ENCODE data around the gene FLNB.

DNA sequence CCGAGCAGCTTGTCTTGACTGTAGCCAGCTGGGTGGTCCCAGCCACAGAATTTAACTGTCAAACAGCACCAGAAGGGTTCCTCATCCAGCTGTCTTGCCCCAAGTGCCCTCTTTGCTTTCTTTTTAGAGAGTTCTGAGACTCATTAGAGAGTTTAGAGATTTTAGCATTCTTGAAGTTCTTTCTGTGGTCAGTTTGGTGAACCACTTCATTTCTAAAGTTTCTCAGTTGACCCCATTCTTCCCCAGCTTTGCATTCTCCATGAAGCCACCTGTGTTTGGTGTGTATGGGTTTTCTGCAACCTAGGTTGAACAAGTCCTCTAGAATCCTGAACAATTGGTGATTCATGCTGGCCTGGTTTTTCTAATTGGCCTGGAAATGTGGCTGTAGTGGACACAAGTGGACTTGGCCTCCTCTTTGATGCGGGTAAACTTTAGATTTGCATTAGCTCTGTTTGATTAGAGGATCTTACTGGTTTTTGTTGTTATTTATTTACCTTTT, 33.7 kb downstream of the FLNB start:
- TF ChIP-seq EP300 (IDR thresholded peaks at IDR 0.05; ENCODE audit: borderline replicate concordance in 1 of 2, low read depth in 1 of 2, low read length in 1 of 2) = no peak
- TF ChIP-seq, protein P1, sequence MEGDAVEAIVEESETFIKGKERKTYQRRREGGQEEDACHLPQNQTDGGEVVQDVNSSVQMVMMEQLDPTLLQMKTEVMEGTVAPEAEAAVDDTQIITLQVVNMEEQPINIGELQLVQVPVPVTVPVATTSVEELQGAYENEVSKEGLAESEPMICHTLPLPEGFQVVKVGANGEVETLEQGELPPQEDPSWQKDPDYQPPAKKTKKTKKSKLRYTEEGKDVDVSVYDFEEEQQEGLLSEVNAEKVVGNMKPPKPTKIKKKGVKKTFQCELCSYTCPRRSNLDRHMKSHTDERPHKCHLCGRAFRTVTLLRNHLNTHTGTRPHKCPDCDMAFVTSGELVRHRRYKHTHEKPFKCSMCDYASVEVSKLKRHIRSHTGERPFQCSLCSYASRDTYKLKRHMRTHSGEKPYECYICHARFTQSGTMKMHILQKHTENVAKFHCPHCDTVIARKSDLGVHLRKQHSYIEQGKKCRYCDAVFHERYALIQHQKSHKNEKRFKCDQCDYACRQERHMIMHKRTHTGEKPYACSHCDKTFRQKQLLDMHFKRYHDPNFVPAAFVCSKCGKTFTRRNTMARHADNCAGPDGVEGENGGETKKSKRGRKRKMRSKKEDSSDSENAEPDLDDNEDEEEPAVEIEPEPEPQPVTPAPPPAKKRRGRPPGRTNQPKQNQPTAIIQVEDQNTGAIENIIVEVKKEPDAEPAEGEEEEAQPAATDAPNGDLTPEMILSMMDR (IDR thresholded peaks at IDR 0.05) = no peak

All from SK-N-SH (cell line).